Measurements from ENCODE around the gene RAD54L2. TPM values are rescaled to one million over a fixed set of nuclear protein-coding genes. Genes with fewer than 3 reads are reported as not detected.

RAD54L2 gene
- total and polyA plus RNA-seq, 2 donors (not counting 3 experiments of a cell fraction or from before 2014, with no cell fraction given), result 7.6 to 31.1 TPM

DNA sequence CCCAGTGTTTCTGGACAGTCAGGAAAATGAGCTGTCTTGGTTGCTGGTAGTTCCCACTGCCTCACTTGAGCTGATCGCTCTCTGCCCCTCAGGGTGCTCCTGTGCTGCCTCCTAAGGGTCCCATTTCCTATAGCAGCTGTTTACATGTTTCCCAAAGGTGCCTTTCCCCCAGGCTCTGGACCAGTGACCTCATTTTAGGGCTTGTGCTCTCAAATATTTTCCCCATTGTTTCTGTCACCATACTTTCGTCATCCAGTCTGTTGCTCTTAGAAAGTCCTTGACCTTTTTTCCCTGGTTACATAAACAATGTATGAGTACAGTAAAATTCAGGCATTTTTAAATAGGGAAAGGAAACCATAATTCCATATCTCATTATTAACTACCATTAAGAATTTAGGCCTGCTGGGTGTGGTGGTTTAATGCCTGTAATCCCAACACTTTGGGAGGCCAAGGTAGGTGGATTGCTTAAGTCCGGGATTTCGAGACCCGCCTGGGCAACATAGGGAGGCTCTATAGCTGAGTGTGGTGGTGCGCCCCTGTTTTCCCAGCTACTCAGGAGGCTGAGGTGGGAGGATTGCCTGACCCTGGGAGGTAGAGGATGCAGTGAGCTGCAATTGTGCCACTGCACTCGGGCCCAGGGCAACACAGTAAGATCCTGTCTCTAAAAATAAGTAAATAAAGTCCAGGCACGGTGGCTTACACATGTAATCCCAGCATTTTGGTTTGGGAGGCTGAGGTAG, 11.7 kb downstream of the RAD54L2 start:
- BruUV-seq (replicated peaks), result no TSS peak
- Histone ChIP-seq H4K20me1 (replicated peaks; ENCODE audit: control insufficient read depth, extremely low read depth, insufficient read depth, low read length) (no peaks in the 10 kb centered on the region), H3K9me3 (replicated peaks; ENCODE audit: control insufficient read depth, insufficient read depth, low read length) (no peaks in the 10 kb centered on the region), H3K9me1 (replicated peaks; ENCODE audit: control insufficient read depth, extremely low read depth, insufficient read depth, low read length) (no peaks in the 10 kb centered on the region), H3K4me1 (ENCODE audit: control insufficient read depth, extremely low read depth, insufficient read depth, low read length) (no peaks in the 10 kb centered on the region), H2AFZ (ENCODE audit: low read depth, low read length) (no peak overlapping the region), H3K79me2 (ENCODE audit: control insufficient read depth, insufficient read depth, low read length) (peaks cover 4% of the 10 kb centered on the region), H3K9ac (replicated peaks; ENCODE audit: extremely low read depth, insufficient read depth, low read length) (no peak overlapping the region), H3K27me3 (ENCODE audit: control insufficient read depth in 2 of 2, insufficient read depth in 2 of 2, low read length in 2 of 2) (no peaks in the 10 kb centered on the region), H3K4me2 (ENCODE audit: insufficient read depth, low read length) (no peak overlapping the region), H3K4me3 (replicated peaks in 1 of 3; ENCODE audit: insufficient read depth in 1 of 3, low read depth in 1 of 3, low read length in 3 of 3) (no peak overlapping the region), H3K36me3 (ENCODE audit: control insufficient read depth in 2 of 2, extremely low read depth in 1 of 2, insufficient read depth in 2 of 2, low read length in 2 of 2) (peaks cover 0 to 2% of the 10 kb centered on the region in 2 experiments), H3K27ac (ENCODE audit: insufficient read depth, low read depth, low read length) (no peak overlapping the region)
- no peak for TF ChIP-seq FOS (IDR thresholded peaks at IDR 0.05; ENCODE audit: borderline replicate concordance, insufficient read depth, low read length)
- TF ChIP-seq POLR2AphosphoS5 (IDR thresholded peaks at IDR 0.05; ENCODE audit: insufficient read depth, low read depth, low read length), result no peak
- TF ChIP-seq JUN (IDR thresholded peaks at IDR 0.05; ENCODE audit: borderline replicate concordance, insufficient read depth, insufficient read length, low read depth), result no peak
- no peak for TF ChIP-seq MAX (IDR thresholded peaks at IDR 0.05; ENCODE audit: insufficient read depth, insufficient read length)
- TF ChIP-seq EZH2 (IDR thresholded peaks at IDR 0.05; ENCODE audit: borderline replicate concordance, low read depth, low read length, severe bottlenecking), result no peak
- TF ChIP-seq, protein P1, sequence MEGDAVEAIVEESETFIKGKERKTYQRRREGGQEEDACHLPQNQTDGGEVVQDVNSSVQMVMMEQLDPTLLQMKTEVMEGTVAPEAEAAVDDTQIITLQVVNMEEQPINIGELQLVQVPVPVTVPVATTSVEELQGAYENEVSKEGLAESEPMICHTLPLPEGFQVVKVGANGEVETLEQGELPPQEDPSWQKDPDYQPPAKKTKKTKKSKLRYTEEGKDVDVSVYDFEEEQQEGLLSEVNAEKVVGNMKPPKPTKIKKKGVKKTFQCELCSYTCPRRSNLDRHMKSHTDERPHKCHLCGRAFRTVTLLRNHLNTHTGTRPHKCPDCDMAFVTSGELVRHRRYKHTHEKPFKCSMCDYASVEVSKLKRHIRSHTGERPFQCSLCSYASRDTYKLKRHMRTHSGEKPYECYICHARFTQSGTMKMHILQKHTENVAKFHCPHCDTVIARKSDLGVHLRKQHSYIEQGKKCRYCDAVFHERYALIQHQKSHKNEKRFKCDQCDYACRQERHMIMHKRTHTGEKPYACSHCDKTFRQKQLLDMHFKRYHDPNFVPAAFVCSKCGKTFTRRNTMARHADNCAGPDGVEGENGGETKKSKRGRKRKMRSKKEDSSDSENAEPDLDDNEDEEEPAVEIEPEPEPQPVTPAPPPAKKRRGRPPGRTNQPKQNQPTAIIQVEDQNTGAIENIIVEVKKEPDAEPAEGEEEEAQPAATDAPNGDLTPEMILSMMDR (IDR thresholded peaks at IDR 0.05; ENCODE audit: extremely low read depth in 1 of 2, insufficient read depth in 1 of 2, low read depth in 1 of 2, low read length in 2 of 2), result no peak
- no peak for TF ChIP-seq GATA2 (IDR thresholded peaks at IDR 0.05; ENCODE audit: insufficient read depth, insufficient read length, low read depth, low read length)
- no peak for TF ChIP-seq POLR2A (IDR thresholded peaks at IDR 0.05; ENCODE audit: low read depth, low read length)
- no peak for TF ChIP-seq MYC (IDR thresholded peaks at IDR 0.05; ENCODE audit: low read depth, low read length)
- ChIA-PET POLR2A (no interaction called here), CTCF (interaction anchor here (0.6 to 1.1 kb wide), 2 partner anchors 12 to 119 kb away, joined by 3 to 4 read pairs; partner anchors contain the start of gene RAD54L2)
- dilution Hi-C loops (cut with MboI; ENCODE audit: extremely low pct_ligation_motif_present, low sequenced_read_pairs) (no loop called here), intact Hi-C loops (cut with micrococcal nuclease) (no loop called here)
- DNase-seq (ENCODE audit: low read depth, low spot score) (no peak), FAIRE-seq (no peak)
